HL-60 (cell line): ENCODE results near the gene TREML1.
A peak's percentile ranks its signal among the peaks of the same experiment; 100 is the strongest.

ENCODE experiments used
- CTCF ChIP-seq: IDR thresholded peaks from one replicate; pipeline ENCODE4 v1.5.1; 2011; ENCODE audit warnings: low read length, control low read depth, inconsistent platforms; ENCODE audit not compliant: insufficient read depth
- GABPA ChIP-seq: IDR thresholded peaks from 2 replicates; pipeline ENCODE4 v1.6.1; 2012; ENCODE audit warnings: low read depth
- POLR2AphosphoS5 ChIP-seq: IDR thresholded peaks from 2 replicates; pipeline ENCODE4 v1.6.1; 2012; ENCODE audit warnings: low read depth
- REST ChIP-seq: IDR thresholded peaks from 2 replicates; pipeline ENCODE4 v1.6.1; 2012; ENCODE audit warnings: low read depth; ENCODE audit not compliant: insufficient replicate concordance

GRCh38 chr6:41200901-41201763 is 47.0 kb upstream of the TREML1 start, which contains the start of gene TREML2:
- TF ChIP-seq REST (no peak), GABPA (0 out of 2 replicates have a peak, but pooled peaks have one; percentile 8), CTCF (no peak), POLR2AphosphoS5 (peak; percentile 77; the same call in 1 of the 2 replicates)
